IMR-90 (cell line): ENCODE measurements around the gene POMT1. TPM values are rescaled to one million over a fixed set of nuclear protein-coding genes. Genes with fewer than 3 reads are reported as not detected.

Experiments
- ATAC-seq: fragments of 200-7000 bp; cut with Tn5 transposase; 2 replicates; pipeline ENCODE4 v1.9.1; 2020; ENCODE audit warnings: low read depth, mild to moderate bottlenecking, moderate library complexity
- BruUV-seq: library from RNA; stranded (reverse); fragments of 400-500 nt; replicated peaks from 2 replicates; lab custom pipeline; 2021; lab: Mats Ljungman, UMichigan
- CTCF ChIA-PET: fragments of 300-600 bp; formaldehyde crosslinking; extraction: SDS; loops from one replicate; lab custom pipeline; 2021; ENCODE audit warnings: antibody characterized with exemption; lab: Yijun Ruan, JAX
- POLR2A ChIA-PET: fragments of 300-600 bp; sonication (Branson Sonifier 250); formaldehyde crosslinking; loops from one replicate; lab custom pipeline; 2022; ENCODE audit warnings: antibody characterized with exemption; ENCODE audit not compliant: unreplicated experiment; lab: Charles Lee
- DNase-seq: peaks from one replicate; pipeline ENCODE4 v3.0.0; 2013
- H2AFZ ChIP-seq: replicated peaks from 2 replicates; pipeline ENCODE3; 2013; ENCODE audit warnings: low read length, mild to moderate bottlenecking; ENCODE audit not compliant: poor library complexity
- H2AK5ac ChIP-seq: 2 replicates; pipeline ENCODE4 v1.6.1; 2013; ENCODE audit warnings: low read depth, low read length, inconsistent platforms
- H2AK9ac ChIP-seq: replicated peaks from 2 replicates; pipeline ENCODE3; 2013; ENCODE audit warnings: mild to moderate bottlenecking, low read depth, low read length, moderate library complexity; ENCODE audit not compliant: poor library complexity
- H2BK120ac ChIP-seq: 2 replicates; pipeline ENCODE4 v1.6.1; 2013; ENCODE audit warnings: low read depth, low read length, inconsistent platforms
- H2BK15ac ChIP-seq: 3 replicates; pipeline ENCODE4 v1.6.1; 2013; ENCODE audit warnings: low read depth, low read length, inconsistent platforms
- H2BK20ac ChIP-seq: 2 replicates; pipeline ENCODE4 v1.6.1; 2013; ENCODE audit warnings: low read depth, mild to moderate bottlenecking, inconsistent platforms, low read length, moderate library complexity
- H2BK5ac ChIP-seq: 2 replicates; pipeline ENCODE4 v1.6.1; 2013; ENCODE audit warnings: mild to moderate bottlenecking, low read depth, low read length, inconsistent platforms; ENCODE audit not compliant: poor library complexity, severe bottlenecking
- H3K14ac ChIP-seq: replicated peaks from 2 replicates; pipeline ENCODE4 v1.6.1; 2013; ENCODE audit warnings: low read depth, low read length, inconsistent platforms
- H3K18ac ChIP-seq: 2 replicates; pipeline ENCODE4 v1.6.1; 2013; ENCODE audit warnings: low read depth, low read length, control low read depth
- H3K23ac ChIP-seq: 2 replicates; pipeline ENCODE4 v1.6.1; 2013; ENCODE audit warnings: low read depth, low read length, inconsistent platforms
- H3K27ac ChIP-seq: 2 replicates; pipeline ENCODE4 v1.5.1; 2013; ENCODE audit warnings: mild to moderate bottlenecking, control low read depth, low read length; ENCODE audit not compliant: insufficient read depth
- H3K27me3 ChIP-seq: 2 replicates; pipeline ENCODE4 v1.6.1; 2013; ENCODE audit warnings: low read length; ENCODE audit not compliant: control insufficient read depth, insufficient read depth
- H3K36me3 ChIP-seq: 2 replicates; pipeline ENCODE4 v1.6.1; 2013; ENCODE audit warnings: low read length, mixed read lengths; ENCODE audit not compliant: control insufficient read depth, insufficient read depth
- H3K4ac ChIP-seq: 2 replicates; pipeline ENCODE4 v1.6.1; 2013; ENCODE audit warnings: low read depth, low read length, inconsistent platforms
- H3K4me1 ChIP-seq: 2 replicates; pipeline ENCODE4 v1.6.1; 2013; ENCODE audit warnings: low read length, mixed read lengths; ENCODE audit not compliant: control insufficient read depth, insufficient read depth
- H3K4me2 ChIP-seq: 2 replicates; pipeline ENCODE4 v1.6.1; 2013; ENCODE audit warnings: low read depth, mild to moderate bottlenecking, control low read depth, low read length, moderate library complexity
- H3K4me3 ChIP-seq: 2 replicates; pipeline ENCODE4 v1.5.1; 2013; ENCODE audit warnings: low read depth, mild to moderate bottlenecking, control low read depth, low read length, moderate library complexity; ENCODE audit not compliant: insufficient read depth
- H3K56ac ChIP-seq: 2 replicates; pipeline ENCODE4 v1.6.1; 2013; ENCODE audit warnings: low read length, inconsistent platforms; ENCODE audit not compliant: insufficient read depth; ENCODE audit errors: extremely low read depth
- H3K79me1 ChIP-seq, 2 experiments: 2 replicates each; pipeline ENCODE4 v1.6.1; 2013; ENCODE audit warnings: low read length in 2 of 2, inconsistent platforms in 1 of 2, low read depth in 1 of 2
- H3K9ac ChIP-seq: 2 replicates; pipeline ENCODE4 v1.6.1; 2013; ENCODE audit warnings: low read depth, low read length, control low read depth
- H3K9me1 ChIP-seq: 2 replicates; pipeline ENCODE4 v1.6.1; 2013; ENCODE audit warnings: low read length, inconsistent platforms; ENCODE audit not compliant: insufficient read depth
- H3K9me3 ChIP-seq: 2 replicates; pipeline ENCODE4 v1.6.1; 2013; ENCODE audit warnings: low read length; ENCODE audit not compliant: control insufficient read depth, insufficient read depth
- H4K20me1 ChIP-seq: 2 replicates; pipeline ENCODE4 v1.6.1; 2013; ENCODE audit warnings: low read length, inconsistent platforms; ENCODE audit not compliant: insufficient read depth
- H4K5ac ChIP-seq: 2 replicates; pipeline ENCODE4 v1.6.1; 2013; ENCODE audit warnings: mild to moderate bottlenecking, low read depth, low read length, control low read depth
- H4K8ac ChIP-seq, 2 experiments: 2 replicates each; pipeline ENCODE4 v1.6.1; 2013; ENCODE audit warnings: low read depth in 2 of 2, low read length in 2 of 2, control low read depth in 1 of 2, inconsistent platforms in 1 of 2
- H4K91ac ChIP-seq: 2 replicates; pipeline ENCODE4 v1.6.1; 2013; ENCODE audit warnings: low read depth, low read length, inconsistent platforms; ENCODE audit not compliant: insufficient read depth
- BHLHE40 ChIP-seq: fragments of 150-350 bp; IDR thresholded peaks from 2 replicates; pipeline ENCODE4 v1.6.1; 2016; ENCODE audit warnings: mild to moderate bottlenecking, low read depth, low read length
- CHD1 ChIP-seq: IDR thresholded peaks from 2 replicates; pipeline ENCODE4 v1.6.1; 2012; ENCODE audit warnings: low read depth, low read length, improper control_type of control experiment
- FOS ChIP-seq: fragments of 150-350 bp; IDR thresholded peaks from 2 replicates; pipeline ENCODE4 v1.6.1; 2016; ENCODE audit warnings: low read depth, low read length
- MAZ ChIP-seq: IDR thresholded peaks from 2 replicates; pipeline ENCODE4 v1.6.1; 2012; ENCODE audit warnings: low read depth, mild to moderate bottlenecking, low read length, improper control_type of control experiment, moderate library complexity, borderline replicate concordance
- MXI1 ChIP-seq: IDR thresholded peaks from 2 replicates; pipeline ENCODE4 v1.6.1; 2012; ENCODE audit warnings: low read depth, mild to moderate bottlenecking, low read length, moderate library complexity, borderline replicate concordance
- NFE2L2 ChIP-seq: fragments of 150-350 bp; IDR thresholded peaks from 2 replicates; pipeline ENCODE4 v1.6.1; 2016; ENCODE audit warnings: low read depth, mild to moderate bottlenecking, low read length
- POLR2A ChIP-seq: IDR thresholded peaks from 2 replicates; pipeline ENCODE4 v1.6.1; 2012; ENCODE audit warnings: mild to moderate bottlenecking, low read depth, low read length
- RAD21 ChIP-seq: IDR thresholded peaks from 2 replicates; pipeline ENCODE4 v1.6.1; 2012; ENCODE audit warnings: low read length, improper control_type of control experiment
- RCOR1 ChIP-seq: IDR thresholded peaks from 2 replicates; pipeline ENCODE4 v1.6.1; 2012; ENCODE audit warnings: mild to moderate bottlenecking, low read length, improper control_type of control experiment; ENCODE audit not compliant: insufficient replicate concordance
- RFX5 ChIP-seq: IDR thresholded peaks from 2 replicates; pipeline ENCODE4 v1.8.0; 2012; ENCODE audit warnings: low read depth, mild to moderate bottlenecking, low read length, moderate library complexity
- WGBS, 2 experiments: methylation state at CpG; one replicate each; pipeline versions ENCODE4 v1.1.5 to v1.1.7; 2013; ENCODE audit warnings: missing lambda C conversion rate in 2 of 2; ENCODE audit not compliant: insufficient read length in 1 of 2; ENCODE audit errors: extremely low coverage in 2 of 2; 5-methylcytosine and 5-hydroxymethylcytosine counted together
- dilution Hi-C: fragments of 300-500 bp; cut with HindIII; formaldehyde crosslinking; loops from one replicate; pipeline ENCODE4 v1.14.3; 2018; ENCODE audit warnings: low sequenced_read_pairs; ENCODE audit not compliant: unreplicated experiment
- in situ Hi-C: fragments of 300-500 bp; cut with MboI; formaldehyde crosslinking; loops from 3 replicates; pipeline ENCODE4 v1.14.3; 2019; ENCODE audit warnings: low sequenced_read_pairs, inconsistent platforms, mixed read lengths
- intact Hi-C: fragments of 100-400 bp; cut with micrococcal nuclease; formaldehyde crosslinking; loops from 2 replicates; pipeline ENCODE4 v1.10.0; 2022
- polyA plus RNA-seq, 3 experiments: library from polyadenylated mRNA; depleted of rRNA; stranded (reverse); fragments of >200 nt; gene quantifications; 2 replicates each; pipeline ENCODE4 v1.2.3, GENCODE V29; 2012; ENCODE audit warnings: low replicate concordance in 1 of 3
- total RNA-seq: library from RNA; depleted of rRNA; stranded (reverse); fragments of >200 nt; gene quantifications from 2 replicates; pipeline ENCODE4 v1.2.3, GENCODE V29; 2012
- TF ChIP-seq, protein P1 (sequence below): fragments of 150-350 bp; IDR thresholded peaks from 2 replicates; pipeline ENCODE4 v1.6.1; 2016; ENCODE audit warnings: low read depth, mild to moderate bottlenecking, low read length, moderate library complexity, borderline replicate concordance

The POMT1 gene
- total and polyA plus RNA-seq, 2 of the 4 experiments (the other 2 are of a cell fraction) = 24.2 to 36.5 TPM

DNA sequence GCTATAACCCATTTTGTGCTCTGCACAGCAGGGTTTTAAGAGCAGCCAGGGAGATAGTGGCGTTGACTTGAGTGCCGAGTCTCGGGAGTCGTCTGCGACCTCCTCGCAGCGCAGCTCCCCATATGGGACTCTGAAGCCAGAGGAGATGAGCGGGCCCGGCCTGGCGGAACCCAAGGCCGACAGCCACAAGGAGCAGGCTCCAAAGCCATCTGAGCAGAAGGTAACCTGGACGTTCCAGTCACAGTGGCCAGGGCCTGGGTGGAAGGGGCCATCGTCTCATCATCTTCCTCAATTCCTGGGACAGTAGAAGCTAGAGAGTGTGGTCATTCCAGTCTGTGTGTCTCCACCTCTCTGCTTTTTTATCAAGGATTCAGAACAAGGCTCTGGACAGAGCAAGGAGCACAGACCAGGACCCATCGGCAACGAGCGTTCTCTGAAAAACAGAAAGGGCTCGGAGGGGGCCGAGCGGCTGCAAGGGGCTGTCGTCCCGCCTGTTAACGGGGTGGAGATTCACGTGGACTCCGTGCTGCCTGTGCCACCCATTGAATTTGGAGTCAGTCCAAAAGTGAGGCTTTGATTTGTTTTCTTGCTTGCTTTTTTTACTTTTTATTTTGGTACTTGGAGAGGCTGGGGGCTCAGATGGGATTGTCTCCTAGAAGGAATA lies 20.2 kb upstream of the POMT1 start:
- CTCF ChIA-PET = no interaction called here
- TSS peak; percentile 41 for BruUV-seq
- no peak overlapping the region for H3K4me3 ChIP-seq

More for the DNA sequence above, 20.2 kb upstream of the POMT1 start:
- Histone ChIP-seq H3K9me3 (no peaks in the 10 kb centered on the region), H3K36me3 (peaks cover 91% of the 10 kb centered on the region), H4K8ac (no peak overlapping the region), H3K79me1 (peaks cover 41 to 71% of the 10 kb centered on the region in 2 experiments), H3K23ac (no peak overlapping the region), H3K27me3 (no peaks in the 10 kb centered on the region), H4K91ac (no peak overlapping the region), H3K9me1 (no peaks in the 10 kb centered on the region), H3K56ac (no peak overlapping the region), H2BK20ac (no peak overlapping the region), H4K5ac (no peak overlapping the region), H3K4ac (no peak overlapping the region), H2BK5ac (no peak overlapping the region), H2AK9ac (no peak overlapping the region), H2BK120ac (no peak overlapping the region), H2BK15ac (no peak overlapping the region), H3K9ac (no peak overlapping the region), H3K27ac (no peak overlapping the region), H3K4me2 (no peak overlapping the region), H3K4me1 (no peaks in the 10 kb centered on the region), H3K14ac (no peak overlapping the region), H2AK5ac (no peak overlapping the region), H2AFZ (no peak overlapping the region), H4K20me1 (peaks cover 38% of the 10 kb centered on the region), H3K18ac (no peak overlapping the region)
- TF ChIP-seq BHLHE40 (no peak), POLR2A (no peak), NFE2L2 (no peak), RCOR1 (no peak), FOS (no peak), RAD21 (no peak), MAZ (no peak), CHD1 (no peak), RFX5 (no peak), MXI1 (no peak)
- TF ChIP-seq, protein P1, sequence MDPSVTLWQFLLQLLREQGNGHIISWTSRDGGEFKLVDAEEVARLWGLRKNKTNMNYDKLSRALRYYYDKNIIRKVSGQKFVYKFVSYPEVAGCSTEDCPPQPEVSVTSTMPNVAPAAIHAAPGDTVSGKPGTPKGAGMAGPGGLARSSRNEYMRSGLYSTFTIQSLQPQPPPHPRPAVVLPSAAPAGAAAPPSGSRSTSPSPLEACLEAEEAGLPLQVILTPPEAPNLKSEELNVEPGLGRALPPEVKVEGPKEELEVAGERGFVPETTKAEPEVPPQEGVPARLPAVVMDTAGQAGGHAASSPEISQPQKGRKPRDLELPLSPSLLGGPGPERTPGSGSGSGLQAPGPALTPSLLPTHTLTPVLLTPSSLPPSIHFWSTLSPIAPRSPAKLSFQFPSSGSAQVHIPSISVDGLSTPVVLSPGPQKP = no peak
- 93% methylated on average over 22 of the region's 24 CpGs; no CpG with 5 or more reads in 1 of the 2 experiments for WGBS, 2 experiments
- ATAC-seq = no peak
- POLR2A ChIA-PET = no interaction called here
- dilution Hi-C loops = no loop called here
- DNase-seq = no peak
- in situ Hi-C loops = no loop called here
- intact Hi-C loops = no loop called here
